NK-92 treated with Interleukin-12 subunit alpha and Interleukin-12 subunit beta, amount 100 ng/mL, for 24 hours (cell line): ENCODE data around the gene MRPL33.

Source experiments
- DNase-seq: peaks from one replicate; lab custom pipeline; 2025; lab: John Stamatoyannopoulos, UW

The MRPL33 gene

GRCh38 chr2:27771548-27772335 is at the start of gene MRPL33:
Gene MRPL33, plus strand, starts transcription at chr2:27771719. Its CDS starts 59 bp downstream, at chr2:27771778.
- peak; percentile 86 for DNase-seq

- peak; percentile 34 for DNase-seq
Measured at GRCh38 chr2:27721884-27722485, 49.5 kb upstream of the MRPL33 start.

GRCh38 chr2:27723372-27724144 is 48.0 kb upstream of the MRPL33 start:
- no peak for DNase-seq

GRCh38 chr2:27724191-27724590 is 47.3 kb upstream of the MRPL33 start:
- DNase-seq: no peak

GRCh38 chr2:27724905-27725701 is 46.4 kb upstream of the MRPL33 start:
- DNase-seq: no peak

- DNase-seq: no peak
Measured at GRCh38 chr2:27727257-27727656, 44.3 kb upstream of the MRPL33 start.

GRCh38 chr2:27728081-27728858 is 43.2 kb upstream of the MRPL33 start:
- DNase-seq: no peak

GRCh38 chr2:27729198-27729597 is 42.3 kb upstream of the MRPL33 start:
- no peak for DNase-seq

GRCh38 chr2:27729614-27730013 is 41.9 kb upstream of the MRPL33 start:
- no peak for DNase-seq

GRCh38 chr2:27730261-27730662 is 41.3 kb upstream of the MRPL33 start:
- DNase-seq: no peak

- DNase-seq: no peak
Measured at GRCh38 chr2:27730980-27731691, 40.4 kb upstream of the MRPL33 start.

GRCh38 chr2:27734305-27734704 is 37.2 kb upstream of the MRPL33 start:
- DNase-seq: no peak

- DNase-seq: no peak
Measured at GRCh38 chr2:27735263-27735904, 36.1 kb upstream of the MRPL33 start.

- DNase-seq: no peak
Measured at GRCh38 chr2:27736031-27736889, 35.3 kb upstream of the MRPL33 start.

- no peak for DNase-seq
Measured at GRCh38 chr2:27736890-27737204, 34.7 kb upstream of the MRPL33 start.

- DNase-seq: no peak
Measured at GRCh38 chr2:27737676-27738348, 33.7 kb upstream of the MRPL33 start.

GRCh38 chr2:27738349-27739057 is 33.0 kb upstream of the MRPL33 start:
- DNase-seq: no peak

GRCh38 chr2:27739058-27739373 is 32.5 kb upstream of the MRPL33 start:
- no peak for DNase-seq
